HG03045 (cell line): ENCODE measurements around the gene CDYL2.

Experiments
- ATAC-seq: cut with Tn5 transposase; IDR thresholded peaks from one replicate; pipeline ENCODE4 v1.9.1; 2021; ENCODE audit warnings: mild to moderate bottlenecking, moderate library complexity; ENCODE audit not compliant: unreplicated experiment

CDYL2 gene

DNA sequence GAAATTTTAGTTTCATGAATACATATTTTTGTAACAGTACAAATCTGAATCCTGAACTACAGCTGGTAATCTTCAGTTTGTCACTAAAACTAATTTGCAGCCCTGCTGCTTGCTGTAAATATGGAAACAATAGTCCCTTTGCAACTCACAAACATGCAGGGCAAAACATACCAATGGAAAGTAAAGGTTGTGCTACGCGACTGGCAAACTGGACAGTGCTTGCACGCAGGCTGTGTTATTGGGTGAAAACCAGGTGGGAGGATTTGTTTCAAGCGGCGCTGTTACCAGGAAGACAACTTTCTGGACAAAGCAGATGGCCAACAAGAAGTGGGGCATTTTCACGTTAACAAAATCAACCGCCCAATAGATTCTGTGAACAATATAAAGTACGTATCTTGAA lies 93.5 kb downstream of the CDYL2 start:
- ATAC-seq, result peak; percentile 85

DNA sequence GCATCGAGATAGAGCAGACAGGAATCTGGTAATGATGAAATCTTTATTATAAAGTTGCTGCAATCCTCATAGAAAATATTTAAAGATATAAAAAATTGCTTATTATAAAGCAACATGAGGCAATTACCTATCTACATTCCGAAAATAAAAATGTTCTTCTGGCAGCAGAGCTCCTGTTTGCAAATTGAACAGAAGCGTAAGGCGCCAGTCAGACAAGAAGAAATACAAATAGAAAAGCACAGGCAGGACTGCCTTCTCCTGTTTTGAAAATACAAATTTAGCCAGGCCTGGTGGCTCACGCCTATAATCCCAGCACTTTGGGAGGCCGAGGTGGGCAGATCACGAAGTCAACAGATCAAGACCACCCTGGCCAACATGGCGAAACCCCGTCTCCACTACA lies 95.6 kb downstream of the CDYL2 start:
- ATAC-seq, result no peak

DNA sequence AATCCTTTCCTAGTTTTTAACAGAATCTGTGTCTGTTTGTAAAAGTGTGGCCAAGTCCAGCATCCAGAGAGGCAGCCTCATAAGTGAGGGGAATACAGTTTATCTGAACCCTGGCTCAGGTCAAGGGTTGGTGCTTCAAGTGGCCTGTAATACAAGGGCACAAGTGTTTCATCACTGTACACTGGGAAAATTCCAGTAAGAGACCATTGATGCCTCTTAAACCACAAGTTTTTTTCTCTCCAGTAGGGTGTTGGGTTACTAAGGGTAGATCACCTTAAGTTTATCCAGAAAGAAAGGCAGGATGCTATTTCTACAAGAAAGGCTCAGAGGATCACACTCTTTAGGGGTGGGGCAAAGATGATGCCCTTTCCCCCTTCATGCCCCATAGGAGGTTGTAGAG lies 96.7 kb downstream of the CDYL2 start:
- no peak for ATAC-seq

DNA sequence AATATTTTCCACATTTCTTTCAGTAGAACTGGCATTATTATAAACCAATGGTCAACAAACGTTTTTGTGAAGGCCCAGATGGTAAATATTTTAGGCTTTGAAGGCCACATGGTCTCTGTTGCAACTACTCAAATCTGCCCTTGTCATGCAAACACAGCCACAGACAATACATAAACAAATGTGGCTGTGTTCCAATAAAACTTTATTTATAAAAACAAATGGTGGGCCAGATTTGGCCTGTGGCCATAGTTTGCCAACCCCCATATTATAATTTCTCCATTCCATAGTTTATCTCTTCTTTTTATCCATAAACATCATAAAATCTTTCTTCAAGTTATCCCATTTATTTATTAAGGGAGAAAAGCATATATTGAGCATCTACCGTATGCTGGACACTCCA lies 98.8 kb downstream of the CDYL2 start:
- no peak for ATAC-seq

DNA sequence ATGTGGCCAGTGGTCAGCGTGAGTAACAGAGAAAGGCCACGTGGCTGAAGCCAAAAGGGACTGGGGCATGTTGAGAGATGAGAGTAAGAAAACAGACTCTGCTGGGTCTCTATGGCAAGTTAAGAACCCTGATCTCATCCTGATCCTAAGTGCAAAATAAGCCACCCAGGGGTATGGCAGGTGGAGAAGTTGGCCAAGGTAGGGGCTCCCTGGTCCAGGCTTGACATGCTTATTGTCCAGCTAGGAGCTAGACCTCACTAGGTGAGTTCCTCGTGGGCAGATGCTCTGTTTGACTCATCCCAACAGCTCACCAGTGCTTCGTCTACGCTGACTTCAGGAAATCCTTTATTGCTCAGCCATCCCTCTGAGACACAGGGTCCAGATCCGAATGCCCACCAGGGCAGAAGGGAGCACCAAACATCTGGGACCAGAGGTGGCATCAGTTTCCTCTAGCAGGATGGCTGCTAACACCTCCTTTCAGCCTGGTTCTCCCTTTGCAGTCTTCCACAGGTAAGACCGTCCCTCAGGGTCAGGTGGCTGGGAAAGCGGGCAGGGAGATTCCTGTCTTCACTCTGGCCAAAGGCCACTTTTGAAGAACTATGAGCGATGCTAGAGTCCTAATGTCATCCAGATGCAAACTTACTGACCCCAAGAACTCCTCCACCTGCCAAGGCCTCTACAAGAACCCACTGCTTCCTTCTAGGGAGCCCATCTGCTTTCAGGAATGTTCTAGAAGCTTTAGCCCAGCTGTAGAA lies 99.5 kb downstream of the CDYL2 start:
- ATAC-seq, result no peak

DNA sequence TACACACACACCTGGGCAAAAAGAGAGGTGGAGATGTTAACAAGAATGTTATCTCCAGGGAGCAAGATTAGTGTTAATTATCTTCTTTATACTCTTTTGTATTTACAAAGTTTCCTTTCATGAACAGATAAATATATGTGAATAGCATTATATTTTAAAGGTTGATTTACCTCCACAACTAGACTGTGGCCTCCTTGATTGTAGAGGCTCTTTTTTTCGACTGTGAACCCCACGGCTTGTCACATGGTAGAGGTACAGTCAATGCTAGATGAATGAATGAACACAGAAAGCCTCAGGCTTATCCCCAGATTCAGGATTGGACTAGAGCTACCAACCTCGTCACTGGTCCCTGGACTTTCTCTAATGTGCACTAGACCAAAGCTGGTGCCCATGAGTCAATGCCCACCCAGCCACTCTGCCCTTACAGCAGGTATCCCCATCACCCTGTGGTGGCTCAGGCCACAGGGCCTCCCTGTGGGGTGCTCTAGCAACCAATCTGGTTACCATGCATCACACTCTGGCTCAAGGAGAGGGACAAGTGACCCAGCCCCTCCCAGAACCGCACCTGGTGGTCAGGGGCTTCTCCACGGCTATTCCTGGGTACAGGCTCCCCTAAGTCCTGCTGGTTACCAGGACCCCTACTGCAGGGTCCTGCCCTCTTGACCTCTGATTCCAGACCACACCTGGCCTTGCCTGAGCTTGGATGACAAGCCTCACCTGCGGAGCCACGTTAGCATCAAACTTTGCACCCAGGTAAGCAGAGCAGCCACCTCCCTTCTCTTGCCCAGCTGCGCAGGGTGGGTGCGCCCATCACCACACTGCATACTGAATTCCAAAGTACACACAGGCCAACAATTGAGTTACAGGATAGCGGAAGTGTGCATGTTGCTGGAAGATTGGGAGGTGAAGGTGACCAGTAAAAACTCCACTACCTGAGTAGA lies 101.0 kb downstream of the CDYL2 start:
- ATAC-seq, result no peak

DNA sequence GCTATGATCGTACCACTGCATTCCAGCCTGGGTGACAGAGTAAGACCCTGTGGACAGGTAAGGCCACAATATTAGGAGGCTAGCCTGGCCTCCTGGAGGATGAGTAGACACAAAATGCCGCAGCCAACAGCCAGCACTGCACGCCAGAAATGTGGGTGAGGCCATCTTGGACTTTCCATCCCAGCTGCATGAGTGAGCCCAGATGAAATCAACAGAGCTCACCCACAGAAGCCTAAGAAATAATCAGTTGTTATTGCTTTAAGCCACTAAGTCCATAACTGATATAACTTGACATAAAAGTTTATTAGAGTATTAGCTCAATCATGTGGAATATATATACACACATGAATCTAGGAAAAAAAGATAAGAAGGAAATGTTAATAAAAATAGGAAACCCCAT lies 101.7 kb downstream of the CDYL2 start:
- no peak for ATAC-seq

DNA sequence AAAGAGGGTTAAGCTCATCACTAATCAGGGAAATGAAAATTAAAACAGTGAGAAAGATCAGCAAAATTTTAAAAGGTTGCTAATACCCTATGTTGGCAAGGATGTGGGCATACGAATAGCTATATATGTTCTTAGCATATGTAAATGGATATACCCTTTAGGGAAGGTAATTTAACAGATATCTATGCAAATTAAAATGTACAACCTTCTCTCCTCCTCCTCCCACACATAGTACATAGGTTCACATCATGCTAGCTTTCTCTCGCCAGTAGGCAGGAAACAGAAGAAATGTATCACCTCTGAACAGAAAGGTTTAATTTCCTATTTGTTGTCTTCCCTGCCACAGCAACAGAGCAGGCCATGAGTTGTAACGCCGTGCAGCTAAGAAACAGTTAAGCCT lies 103.8 kb downstream of the CDYL2 start:
- no peak for ATAC-seq

DNA sequence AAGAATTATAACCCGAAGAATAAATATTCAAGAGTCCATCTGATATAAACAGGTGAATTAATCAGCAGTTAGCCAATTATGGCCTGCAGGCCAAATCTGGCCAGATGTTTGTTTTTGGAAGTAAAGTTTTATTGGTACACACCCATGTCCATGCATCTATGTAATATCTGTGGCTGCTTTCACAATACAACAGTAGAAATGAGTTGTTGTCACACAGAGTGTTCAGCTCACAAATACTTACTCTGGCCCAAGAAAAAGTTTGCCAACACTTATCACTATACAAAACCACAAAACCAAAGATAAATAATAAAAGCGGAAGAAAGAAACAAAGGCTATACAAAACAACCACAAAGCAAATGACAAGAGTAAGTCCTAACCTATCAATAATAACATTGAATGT lies 109.4 kb downstream of the CDYL2 start:
- ATAC-seq, result no peak

DNA sequence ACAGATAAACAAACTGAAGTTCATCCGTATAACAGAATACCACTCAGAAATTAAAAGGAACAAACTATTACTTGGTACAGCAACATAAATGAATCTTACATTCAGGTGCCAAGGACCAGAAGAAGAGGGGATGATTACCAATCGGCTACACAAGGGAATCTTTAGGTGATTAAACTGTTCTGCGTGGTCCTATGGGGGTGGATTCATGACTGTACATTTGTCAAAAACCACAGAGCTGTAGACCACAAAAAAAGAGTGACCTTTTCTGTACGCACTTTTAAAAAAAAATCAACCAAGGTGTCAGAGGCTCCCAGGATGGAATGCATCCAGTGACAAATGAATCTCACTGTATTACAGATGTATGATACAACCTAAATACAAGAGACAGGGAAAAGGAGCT lies 110.8 kb downstream of the CDYL2 start:
- ATAC-seq, result no peak

DNA sequence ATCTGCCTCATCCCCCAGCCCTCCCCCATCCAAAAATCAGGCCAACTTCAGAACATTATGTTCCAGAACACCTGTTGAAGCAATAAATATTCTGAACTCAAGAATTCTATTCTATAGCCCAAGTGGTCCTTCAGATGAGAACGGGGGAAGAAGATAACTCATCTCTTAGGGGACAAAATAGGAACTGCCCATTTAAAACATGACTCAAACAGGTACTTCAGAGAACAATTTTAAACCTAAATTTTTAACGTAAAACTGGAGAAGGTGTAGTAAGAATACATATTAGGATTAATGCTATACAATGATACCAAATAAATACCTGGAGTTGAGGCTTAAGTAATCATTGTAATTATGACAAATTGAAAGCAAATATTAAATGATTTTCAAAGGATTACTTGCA lies 112.1 kb downstream of the CDYL2 start:
- no peak for ATAC-seq

DNA sequence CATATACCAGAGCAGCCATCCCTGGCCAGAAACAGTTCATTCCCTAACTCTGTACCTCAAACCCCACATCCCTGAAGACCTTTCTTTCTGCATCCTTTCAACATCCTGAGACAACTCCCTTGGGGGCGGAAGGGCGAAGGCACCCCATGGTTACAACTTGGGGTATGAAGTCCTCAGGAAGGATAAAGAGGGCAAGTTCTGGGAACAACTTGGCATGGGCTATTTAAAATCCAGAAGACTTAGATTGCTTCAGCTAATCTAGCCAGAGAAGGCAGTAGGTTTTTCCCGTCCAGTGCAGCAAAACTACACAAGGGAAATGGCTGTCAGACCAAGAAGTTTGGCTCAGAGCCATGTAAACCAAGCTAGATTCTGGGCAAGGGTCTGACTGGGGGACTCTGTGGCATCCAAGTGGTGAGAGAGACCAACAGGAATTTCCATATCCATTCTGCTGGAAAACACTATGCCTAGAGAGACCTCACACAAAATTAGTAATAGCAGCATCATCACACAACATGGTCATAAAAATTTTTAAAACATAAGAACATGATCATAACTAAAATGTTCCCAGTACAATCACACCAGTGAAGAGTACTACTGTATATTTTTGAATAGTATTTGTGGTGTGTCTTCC lies 113.2 kb downstream of the CDYL2 start:
- ATAC-seq, result no peak

DNA sequence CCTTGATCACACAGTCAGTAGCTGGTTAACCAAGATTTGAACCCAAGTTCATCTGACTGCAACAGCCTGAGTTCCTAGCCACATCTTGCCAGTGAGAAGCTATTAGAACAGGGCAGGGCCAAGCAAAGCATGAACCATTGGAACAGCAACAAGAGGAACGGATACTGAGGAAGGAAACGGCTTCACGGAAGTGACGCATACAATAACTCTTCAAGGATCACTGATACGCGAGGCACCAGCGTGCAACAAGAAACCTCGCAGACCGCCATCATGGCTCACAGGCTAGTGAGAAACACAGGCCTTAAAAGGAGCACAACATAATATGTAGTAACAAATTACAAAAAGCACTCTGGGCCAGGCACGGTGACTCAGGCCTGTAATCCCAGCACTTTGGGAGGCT lies 114.9 kb downstream of the CDYL2 start:
- ATAC-seq, result no peak

DNA sequence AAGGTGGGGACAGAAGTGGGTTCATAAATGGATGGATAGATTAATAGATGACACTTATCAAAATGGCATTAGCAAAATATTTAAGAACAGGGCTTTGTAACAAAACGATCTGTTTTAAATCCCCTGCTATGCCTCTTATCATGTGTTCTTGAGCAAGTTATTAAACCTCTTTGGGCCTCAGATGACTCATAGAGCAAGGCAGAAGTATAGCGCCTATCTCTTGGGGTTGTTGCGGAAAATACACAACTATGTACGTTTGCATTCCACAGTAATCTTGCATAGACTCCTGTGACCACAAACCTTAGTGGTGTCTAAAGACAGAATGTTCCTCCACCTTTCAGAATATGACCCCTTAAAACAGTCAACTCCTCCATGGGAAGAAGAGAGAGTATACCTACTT lies 116.8 kb downstream of the CDYL2 start:
- no peak for ATAC-seq

DNA sequence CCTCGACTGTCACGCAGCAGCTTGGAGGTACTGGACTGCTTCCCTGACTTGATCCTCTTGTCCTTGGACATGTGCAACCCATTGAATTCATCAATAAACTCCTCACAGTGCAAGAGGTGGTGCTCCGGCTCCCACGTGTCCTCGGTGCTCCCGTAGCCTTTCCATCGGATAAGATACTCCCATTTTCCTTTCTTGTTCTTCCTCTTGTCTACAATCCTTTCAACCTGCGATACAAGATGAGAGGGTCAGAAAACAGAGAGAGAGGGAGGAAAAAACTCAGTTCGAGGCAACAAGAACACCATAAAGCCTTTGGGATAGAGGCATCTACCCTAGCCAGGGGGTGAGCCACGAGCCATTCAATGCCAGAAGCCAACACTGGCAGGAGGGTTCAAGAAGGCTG lies 119.5 kb downstream of the CDYL2 start:
- no peak for ATAC-seq

DNA sequence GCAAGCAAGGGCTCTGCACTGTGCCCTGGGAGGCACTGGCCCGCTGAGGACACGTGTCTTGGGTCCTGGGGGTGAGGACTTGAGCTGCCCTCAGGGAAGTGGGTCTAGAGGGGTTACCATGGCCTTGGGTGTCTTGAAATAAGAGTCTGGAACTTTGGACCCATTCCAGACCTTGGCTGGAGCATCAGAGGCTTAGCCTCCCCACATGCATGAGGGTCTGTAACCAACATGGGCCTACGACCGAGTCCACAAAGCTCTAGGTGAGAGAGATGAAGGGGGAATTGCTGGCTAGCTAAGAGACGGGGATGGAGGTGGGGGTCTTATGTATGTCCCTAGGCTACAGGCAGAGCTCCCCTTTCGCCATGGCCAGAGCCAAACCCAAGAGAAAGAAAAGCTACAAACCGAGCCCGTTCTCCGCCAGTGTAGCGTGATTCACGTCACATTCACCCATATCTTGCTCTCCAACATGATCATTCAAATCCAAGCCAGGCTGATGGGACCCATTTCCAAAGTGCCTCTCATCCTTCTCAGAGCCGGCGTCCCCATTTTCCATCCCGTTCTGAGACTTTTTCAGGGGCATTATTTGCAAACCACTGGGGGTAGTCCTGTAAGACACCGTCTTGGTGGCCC lies 120.1 kb downstream of the CDYL2 start:
- ATAC-seq, result no peak

DNA sequence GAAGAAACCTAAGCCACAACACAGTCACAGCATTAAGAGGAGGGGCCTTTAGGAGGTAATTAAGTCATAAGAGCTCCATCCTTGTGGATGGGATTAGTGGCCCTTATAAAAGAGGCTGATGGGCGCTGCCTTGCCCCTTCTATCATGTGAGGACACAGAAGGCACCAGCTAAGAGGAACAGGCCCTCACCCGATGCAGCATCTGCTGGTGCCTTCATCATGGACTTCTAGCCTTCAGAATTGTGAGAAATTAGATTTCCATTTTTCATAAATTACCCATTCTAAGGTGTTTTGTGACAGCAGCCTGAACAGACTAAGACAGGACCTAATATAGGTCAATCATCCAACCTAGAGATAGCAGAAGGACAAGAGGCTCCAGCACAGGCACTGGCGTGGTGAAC lies 120.8 kb downstream of the CDYL2 start:
- ATAC-seq, result no peak

DNA sequence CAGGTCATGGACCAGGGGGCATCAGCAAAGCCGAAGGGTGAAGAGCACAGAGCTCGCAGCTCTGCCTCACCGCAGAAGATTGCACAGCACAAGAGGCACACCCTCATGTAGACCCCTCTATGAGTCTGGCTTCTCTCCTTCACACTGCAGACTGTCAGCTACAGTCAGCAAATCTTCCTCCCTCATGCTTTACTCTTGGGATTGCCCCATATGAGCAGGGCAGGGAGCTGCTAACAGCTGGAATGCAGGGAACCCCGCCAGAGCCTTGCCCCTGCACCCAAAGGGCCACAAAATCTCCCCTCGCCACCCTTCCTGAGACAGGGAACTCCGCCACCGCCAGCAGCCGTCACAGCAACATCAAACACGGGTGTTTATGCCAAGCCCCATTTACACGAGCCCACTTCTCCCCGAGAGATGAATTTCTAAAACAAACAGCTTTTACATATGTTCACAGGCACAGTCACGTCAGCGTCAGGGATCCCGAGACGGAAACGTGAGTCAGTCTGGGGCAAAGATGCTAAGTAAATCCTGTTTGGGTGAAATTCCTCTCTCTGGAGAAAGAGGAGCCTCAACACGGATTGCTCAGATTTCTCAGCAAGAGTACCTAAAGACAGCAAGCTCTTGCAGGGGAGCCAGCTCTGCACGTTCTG lies 121.9 kb downstream of the CDYL2 start:
- no peak for ATAC-seq

DNA sequence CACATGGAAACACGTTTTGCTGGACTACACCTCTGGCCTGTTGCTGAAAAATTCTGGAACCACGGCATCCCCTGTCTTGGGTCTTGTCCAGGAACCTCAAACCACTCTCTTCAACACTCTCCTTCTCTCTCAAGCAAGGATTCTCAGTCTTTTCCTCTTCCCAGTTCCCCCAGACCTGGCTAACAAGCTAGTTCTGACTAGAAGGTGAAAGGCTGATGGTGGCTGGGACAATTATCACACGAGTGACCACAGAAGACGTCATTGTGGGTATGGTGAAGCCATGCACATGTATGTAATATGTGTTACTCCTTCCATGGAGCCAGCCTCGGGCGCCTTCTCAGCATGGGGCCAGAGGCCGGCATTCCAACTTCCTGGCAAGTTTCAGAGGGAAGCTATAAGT lies 123.0 kb downstream of the CDYL2 start:
- ATAC-seq, result no peak

DNA sequence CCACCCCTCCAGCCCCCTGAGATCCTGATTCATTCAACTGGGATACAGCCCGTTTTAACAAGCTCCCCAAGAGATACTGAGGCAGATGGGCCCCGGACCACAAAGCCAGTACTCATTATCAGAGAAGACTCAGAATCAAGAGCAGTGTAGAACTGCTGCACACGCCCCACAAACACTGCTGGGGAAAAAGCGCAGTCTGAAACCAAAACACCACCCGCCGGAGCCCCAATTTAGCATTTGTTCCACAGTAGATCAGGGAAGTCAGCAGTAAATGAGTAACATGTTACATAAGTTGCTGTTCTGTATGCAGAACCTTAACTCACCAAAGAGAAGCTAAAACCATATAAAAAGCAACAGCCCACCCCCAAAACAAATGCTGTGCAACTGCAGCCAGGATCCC lies 123.6 kb downstream of the CDYL2 start:
- no peak for ATAC-seq

DNA sequence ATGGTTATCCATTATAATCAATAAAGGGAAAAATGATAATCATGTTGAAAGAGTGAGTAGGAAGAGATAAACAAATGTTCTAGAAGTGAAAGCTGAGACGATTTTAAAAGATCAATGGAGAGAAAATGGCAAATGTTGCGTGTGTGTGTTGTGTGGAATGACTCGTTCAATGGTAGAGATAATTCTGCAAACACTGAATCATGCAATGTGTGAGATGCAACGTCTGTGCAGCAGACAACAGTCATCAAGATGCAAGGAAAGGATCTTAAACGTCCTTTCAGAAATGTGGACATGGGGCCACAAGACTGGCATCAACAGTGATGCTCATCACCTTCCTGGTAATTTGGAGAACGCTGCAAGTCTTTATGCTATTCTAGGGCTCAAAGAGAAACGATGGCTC lies 124.4 kb downstream of the CDYL2 start:
- no peak for ATAC-seq
